ENCODE results near the gene THSD4.

DNA sequence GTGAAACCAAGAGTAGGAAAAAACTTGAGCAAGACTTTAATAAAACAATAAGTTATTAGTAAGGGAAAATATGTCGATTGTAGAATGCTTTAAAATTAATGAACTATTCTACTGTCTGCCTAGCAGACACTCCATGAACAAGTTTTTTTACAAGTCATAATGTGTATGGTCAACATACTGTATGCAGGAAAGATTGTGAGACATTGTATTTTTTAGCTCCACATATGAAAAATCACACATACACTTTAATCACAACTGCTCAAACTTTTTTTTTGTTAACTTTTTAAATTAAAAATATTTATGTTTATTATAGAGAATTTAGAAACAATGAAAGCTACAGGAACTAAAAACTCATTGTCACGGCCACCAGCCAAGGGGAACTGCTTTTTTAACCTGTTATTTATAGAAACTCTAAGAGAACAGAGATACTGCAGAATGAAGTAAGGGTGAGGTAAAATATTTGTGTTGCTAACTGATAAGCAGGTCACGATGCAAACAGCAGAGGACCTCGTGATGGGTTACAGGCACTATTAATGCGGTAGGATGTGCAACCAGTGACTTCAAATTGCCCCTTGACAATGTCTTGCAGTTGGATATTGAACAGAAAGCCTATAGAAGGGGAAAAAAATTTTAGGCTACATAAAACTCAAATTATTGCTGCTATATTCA, 53.0 kb downstream of the THSD4 start:
- TF ChIP-seq, protein P1, sequence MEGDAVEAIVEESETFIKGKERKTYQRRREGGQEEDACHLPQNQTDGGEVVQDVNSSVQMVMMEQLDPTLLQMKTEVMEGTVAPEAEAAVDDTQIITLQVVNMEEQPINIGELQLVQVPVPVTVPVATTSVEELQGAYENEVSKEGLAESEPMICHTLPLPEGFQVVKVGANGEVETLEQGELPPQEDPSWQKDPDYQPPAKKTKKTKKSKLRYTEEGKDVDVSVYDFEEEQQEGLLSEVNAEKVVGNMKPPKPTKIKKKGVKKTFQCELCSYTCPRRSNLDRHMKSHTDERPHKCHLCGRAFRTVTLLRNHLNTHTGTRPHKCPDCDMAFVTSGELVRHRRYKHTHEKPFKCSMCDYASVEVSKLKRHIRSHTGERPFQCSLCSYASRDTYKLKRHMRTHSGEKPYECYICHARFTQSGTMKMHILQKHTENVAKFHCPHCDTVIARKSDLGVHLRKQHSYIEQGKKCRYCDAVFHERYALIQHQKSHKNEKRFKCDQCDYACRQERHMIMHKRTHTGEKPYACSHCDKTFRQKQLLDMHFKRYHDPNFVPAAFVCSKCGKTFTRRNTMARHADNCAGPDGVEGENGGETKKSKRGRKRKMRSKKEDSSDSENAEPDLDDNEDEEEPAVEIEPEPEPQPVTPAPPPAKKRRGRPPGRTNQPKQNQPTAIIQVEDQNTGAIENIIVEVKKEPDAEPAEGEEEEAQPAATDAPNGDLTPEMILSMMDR (IDR thresholded peaks at IDR 0.05), result no peak
- TF ChIP-seq POLR2A (IDR thresholded peaks at IDR 0.05), result no peak
